ENCODE results near the gene DPYSL4. TPM values are rescaled to one million over a fixed set of nuclear protein-coding genes. Genes with fewer than 3 reads are reported as not detected.
"Not testable (repeated sequence)": the region's sequence is repeated elsewhere in the genome, so short reads cannot be mapped to it uniquely, and the experiment has no call there.

DPYSL4 gene
- total RNA-seq, 4 donors from 2014 or later, result 0.27 TPM; not detected in 3

GRCh38 chr10:132219486-132219885, 32.7 kb downstream of the DPYSL4 start:
- DNase-seq, result no peak
- TF ChIP-seq CTCF (IDR thresholded peaks at IDR 0.05) (no peak), POLR2A (IDR thresholded peaks at IDR 0.05) (no peak)
- no peaks in the 10 kb centered on the region for H3K27me3 ChIP-seq
- no peak overlapping the region for H3K27ac ChIP-seq
- H3K4me3 ChIP-seq, result no peak overlapping the region
- peaks cover 0 to 5% (median 0%) of the 10 kb centered on the region in 4 donors for H3K4me1 ChIP-seq
- H3K36me3 ChIP-seq, result no peaks in the 10 kb centered on the region
- peaks cover 0 to 9% (median 2%) of the 10 kb centered on the region in 4 donors for H3K9me3 ChIP-seq

GRCh38 chr10:132220061-132220460, 33.3 kb downstream of the DPYSL4 start:
- TF ChIP-seq CTCF (IDR thresholded peaks at IDR 0.05), result no peak
- no peak for TF ChIP-seq POLR2A (IDR thresholded peaks at IDR 0.05)
- Histone ChIP-seq H3K9me3 (peaks cover 0 to 9% (median 2%) of the 10 kb centered on the region in 4 donors), H3K4me1 (peaks cover 0 to 5% (median 0%) of the 10 kb centered on the region in 4 donors), H3K27ac (no peak overlapping the region), H3K4me3 (no peak overlapping the region), H3K27me3 (no peaks in the 10 kb centered on the region), H3K36me3 (no peaks in the 10 kb centered on the region)
- no peak for DNase-seq

GRCh38 chr10:132220996-132221395, 34.2 kb downstream of the DPYSL4 start:
- not testable (repeated sequence) for DNase-seq, H3K9me3 ChIP-seq, H3K36me3 ChIP-seq, H3K4me3 ChIP-seq, H3K27me3 ChIP-seq, H3K27ac ChIP-seq, H3K4me1 ChIP-seq

GRCh38 chr10:132222726-132223125, 36.0 kb downstream of the DPYSL4 start:
- Histone ChIP-seq H3K4me1 (peaks cover 0 to 5% (median 0%) of the 10 kb centered on the region in 4 donors), H3K27ac (no peak overlapping the region), H3K27me3 (no peaks in the 10 kb centered on the region), H3K4me3 (no peak overlapping the region), H3K9me3 (no peaks in the 10 kb centered on the region), H3K36me3 (no peaks in the 10 kb centered on the region)
- no peak for TF ChIP-seq CTCF (IDR thresholded peaks at IDR 0.05)
- no peak for TF ChIP-seq POLR2A (IDR thresholded peaks at IDR 0.05)
- no peak for DNase-seq

GRCh38 chr10:132223156-132223590, 36.4 kb downstream of the DPYSL4 start:
- Histone ChIP-seq H3K36me3 (no peaks in the 10 kb centered on the region), H3K4me3 (no peak overlapping the region)
- TF ChIP-seq POLR2A (IDR thresholded peaks at IDR 0.05), result no peak
- peak; percentile 72 to 94 (median 87) for TF ChIP-seq CTCF (IDR thresholded peaks at IDR 0.05)

GRCh38 chr10:132223611-132224342, 37.0 kb downstream of the DPYSL4 start:
- no peak for DNase-seq
- Histone ChIP-seq H3K27me3 (no peaks in the 10 kb centered on the region), H3K36me3 (no peaks in the 10 kb centered on the region), H3K4me1 (peaks cover 0 to 5% (median 0%) of the 10 kb centered on the region in 4 donors), H3K4me3 (no peak overlapping the region), H3K27ac (no peak overlapping the region), H3K9me3 (no peaks in the 10 kb centered on the region)
- no peak for TF ChIP-seq POLR2A (IDR thresholded peaks at IDR 0.05)

More at GRCh38 chr10:132223156-132223590, 36.4 kb downstream of the DPYSL4 start:
- peak; percentile 72 to 87 (median 82) for DNase-seq
- H3K9me3 ChIP-seq, result no peaks in the 10 kb centered on the region
- no peak overlapping the region for H3K27ac ChIP-seq
- H3K27me3 ChIP-seq, result no peaks in the 10 kb centered on the region
- peaks cover 0 to 5% (median 0%) of the 10 kb centered on the region in 4 donors for H3K4me1 ChIP-seq

Measured in Peyer's patch (tissue), 4 donors.